Measurements from ENCODE around the gene FOXP1.

The FOXP1 gene

DNA sequence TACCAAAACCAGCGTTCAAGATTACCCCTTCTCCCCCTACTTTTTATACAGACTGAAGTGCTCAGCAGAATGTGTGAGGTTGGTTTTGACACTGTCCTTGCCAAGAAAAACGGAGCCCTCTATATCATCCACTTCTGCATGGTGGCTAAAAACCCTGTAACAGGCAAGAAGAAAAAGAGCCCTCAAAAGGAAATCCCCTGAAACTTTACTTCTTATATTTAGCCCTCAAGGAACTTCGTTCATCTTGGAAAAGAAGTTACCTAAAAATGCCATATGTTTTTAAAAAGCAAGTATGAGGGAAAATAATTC, 473.6 kb downstream of the FOXP1 start:
- no peak for DNase-seq

DNA sequence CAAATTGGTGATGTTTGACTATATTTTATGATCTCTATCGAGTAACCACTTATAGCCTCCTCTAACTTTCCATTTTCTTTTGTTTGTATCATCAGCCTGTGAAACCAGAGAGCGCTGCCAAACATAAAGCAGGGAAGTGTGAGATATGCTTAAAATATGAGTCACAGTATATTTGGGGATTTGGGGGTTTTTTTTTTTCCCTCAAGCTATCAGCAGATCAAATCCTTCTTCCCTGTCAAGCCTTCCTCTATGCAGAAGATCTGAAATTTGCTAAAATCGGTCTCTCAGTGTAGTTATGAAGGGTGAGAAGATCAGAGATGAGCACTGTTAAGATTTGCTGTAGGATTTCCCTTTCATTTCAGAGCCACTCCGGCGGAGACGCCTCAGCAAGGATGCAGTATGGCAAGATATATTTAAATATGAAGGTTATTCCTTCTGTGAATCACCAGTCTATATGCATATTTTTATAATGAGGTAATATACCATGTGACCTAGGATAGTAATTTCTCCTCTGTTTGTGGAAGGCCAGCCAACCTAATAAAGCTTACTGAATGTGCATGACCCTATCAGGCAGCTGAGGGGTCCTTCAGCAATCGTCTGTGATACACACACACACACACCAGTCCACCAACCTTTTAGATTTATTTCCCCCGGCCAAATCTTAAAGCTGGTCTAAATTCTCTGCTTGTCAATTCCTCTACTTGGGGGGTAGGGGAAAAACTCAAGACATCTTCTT, 474.1 kb downstream of the FOXP1 start:
- DNase-seq, result no peak

DNA sequence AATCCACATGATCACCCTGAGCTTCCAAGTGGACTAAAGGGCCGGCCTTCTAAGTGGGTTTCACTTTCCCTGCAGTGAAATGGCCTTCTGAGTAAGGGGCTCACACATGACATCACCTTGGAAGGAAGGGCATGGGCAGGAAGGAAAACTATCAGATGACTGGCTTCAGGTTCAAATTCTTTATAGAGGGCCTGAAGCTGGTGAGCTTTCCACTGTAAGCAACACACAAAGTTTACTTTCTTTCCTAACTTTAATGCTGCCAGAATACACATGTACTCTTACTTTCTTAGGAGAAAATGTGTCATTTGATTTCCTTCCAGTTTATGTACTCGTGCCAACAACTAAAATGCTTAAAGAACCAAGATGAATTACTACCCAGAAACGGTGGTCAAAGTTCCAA, 475.6 kb downstream of the FOXP1 start:
- DNase-seq, result no peak

DNA sequence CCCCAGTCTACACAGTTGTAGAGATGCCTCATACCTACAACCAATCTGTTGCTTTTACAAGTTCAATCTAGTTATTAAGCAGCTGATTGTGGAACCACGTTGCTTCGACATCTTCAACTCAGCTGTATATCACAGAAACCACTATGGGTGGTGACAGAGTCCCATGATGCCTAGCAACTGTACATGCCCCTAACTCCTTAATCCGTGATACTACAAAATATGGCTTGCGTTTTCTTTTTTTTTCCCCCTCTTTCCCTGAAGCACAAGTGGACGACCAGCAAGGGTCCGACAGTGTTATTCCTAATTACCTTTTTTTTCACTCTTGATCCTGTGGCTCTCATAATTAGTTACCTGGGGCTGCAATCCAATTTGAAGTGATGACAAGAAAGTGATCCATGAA, 478.6 kb downstream of the FOXP1 start:
- DNase-seq, result no peak

DNA sequence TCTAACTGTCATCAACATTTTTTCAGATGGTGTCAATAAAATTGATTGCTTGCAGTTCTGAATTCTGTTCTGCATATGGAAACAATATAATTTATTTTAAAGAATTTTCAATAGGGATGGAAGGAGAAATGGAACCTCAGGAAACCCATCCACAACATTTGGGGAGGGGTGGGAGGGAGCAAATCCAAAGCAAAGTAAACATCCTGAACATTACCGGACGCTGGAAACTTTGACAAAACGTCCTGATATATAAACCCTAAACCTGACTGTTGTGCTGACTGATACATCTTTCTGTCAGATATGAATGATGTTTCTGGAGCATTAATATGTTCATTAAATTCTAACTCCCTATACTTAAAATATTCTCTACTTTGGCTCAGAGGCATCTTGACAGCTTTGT, 479.0 kb downstream of the FOXP1 start:
- DNase-seq, result no peak

DNA sequence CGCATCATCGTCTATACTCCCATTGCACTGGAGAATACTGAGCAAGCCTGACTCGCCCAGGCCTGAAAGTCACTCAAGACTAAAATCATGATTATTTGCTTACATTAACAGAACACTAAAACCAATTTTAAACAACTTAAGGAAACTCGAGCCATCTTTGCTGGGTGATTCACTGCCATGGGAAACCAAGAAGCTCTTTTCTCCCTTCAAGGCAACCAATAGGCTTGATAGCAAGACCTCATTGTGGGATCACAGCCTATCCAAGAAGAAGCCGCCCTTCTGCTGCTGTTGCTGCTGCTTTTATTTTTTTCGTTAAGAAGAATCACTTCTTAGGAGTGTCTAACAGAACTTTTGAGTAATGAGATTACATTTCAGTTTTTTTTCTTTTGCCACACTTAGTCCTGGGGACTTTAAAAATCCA, 479.4 kb downstream of the FOXP1 start:
- peak; percentile 44 for DNase-seq

DNA sequence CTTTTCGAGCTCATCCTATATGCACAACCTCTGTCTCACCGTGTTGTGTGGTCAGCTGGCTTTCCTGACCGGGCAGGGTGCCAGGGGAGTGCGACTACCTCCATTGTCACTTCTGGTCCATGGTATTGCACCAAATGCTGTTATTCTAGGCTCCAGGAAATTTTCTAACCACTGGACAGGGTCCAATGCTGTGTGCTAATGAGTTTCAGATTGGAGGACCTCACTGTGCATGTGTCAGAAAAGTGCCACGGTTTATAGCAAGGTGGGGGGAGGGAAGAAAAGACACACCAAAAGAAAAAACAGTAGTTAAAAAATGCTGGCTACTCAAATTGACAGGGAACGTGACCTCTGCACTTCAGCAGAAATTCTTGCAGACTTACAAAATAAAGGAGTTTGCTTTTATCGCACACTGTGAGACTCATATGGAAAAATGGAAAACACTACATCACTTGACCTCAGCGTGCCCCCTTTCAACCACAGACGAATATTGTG, 480.1 kb downstream of the FOXP1 start:
- DNase-seq, result peak; percentile 71

DNA sequence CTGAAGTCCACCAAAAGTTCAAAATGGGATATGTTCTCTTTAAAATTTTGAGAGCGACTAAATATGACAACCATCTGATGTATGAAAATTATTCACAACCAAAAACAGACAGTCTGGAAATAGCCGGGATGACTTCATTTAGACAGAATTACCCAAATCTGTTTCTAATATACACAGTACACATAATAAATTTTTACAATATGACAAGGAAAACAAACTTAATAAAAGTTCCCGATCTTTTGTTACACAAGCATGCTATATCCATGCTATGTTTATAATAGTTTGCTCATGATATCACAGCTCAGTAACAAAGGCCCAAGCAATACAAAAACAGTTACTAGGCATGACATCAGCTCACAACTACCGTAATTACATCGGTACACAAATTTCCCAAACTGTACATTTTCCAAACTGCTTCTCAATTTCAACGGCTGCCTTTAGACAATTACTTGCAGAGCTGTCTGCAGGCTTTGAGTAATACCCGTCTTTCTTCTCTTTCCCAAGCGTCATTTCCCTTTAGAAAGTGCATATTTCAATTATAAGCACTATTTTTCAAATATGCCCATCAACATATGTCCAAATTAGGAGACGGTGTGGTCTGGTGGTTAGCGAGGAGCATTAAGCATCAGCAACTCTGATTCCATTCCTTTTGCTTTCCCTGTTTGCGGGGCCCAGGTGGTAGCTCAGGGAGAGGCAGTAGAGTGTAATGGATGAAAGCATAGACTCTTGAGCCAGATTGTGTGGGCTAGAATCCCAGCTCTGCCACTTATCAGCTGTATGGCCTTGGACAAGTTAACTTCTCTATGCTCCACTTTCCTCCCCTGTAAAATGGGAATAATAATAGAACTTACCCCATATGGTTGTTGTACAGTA, 481.2 kb downstream of the FOXP1 start:
- DNase-seq, result peak; percentile 49

DNA sequence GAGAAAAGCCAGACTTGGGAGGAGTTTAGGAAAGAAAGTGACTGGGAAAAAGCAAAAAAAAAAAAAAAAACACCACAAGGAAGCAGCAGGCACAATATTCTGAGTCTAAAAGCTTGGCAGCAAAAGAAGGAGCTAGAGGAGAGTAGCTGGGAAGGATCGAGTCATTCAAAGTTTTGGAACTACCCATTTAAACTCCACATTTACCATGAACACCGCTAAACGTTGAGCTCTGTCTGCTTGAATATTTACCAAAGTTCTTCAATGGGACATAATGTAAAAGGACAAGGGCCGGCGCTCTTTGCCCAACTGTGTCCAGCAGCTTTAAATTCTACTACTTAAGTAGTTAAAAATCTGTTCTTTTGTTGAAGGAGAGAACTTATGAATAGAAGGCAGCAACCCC, 481.9 kb downstream of the FOXP1 start:
- peak; percentile 41 for DNase-seq

DNA sequence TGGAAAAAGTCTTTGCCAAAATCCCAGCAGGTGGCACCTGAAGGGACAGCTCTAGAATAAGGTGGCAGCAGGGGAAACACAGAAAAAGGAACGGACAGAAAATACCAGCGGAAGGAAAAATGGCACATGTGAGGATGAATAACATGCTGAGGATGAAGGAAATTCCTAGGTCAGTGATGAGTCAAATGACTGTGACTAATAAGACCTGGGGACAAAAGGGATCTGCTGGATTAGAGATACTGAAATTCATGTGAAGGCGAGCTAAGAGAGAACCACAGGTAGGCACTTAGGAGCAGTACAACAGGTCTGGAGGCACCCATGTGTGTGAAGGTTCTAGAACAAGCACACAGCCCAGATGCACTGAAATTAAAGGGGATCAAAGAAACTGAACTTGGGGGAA, 482.5 kb downstream of the FOXP1 start:
- no peak for DNase-seq

DNA sequence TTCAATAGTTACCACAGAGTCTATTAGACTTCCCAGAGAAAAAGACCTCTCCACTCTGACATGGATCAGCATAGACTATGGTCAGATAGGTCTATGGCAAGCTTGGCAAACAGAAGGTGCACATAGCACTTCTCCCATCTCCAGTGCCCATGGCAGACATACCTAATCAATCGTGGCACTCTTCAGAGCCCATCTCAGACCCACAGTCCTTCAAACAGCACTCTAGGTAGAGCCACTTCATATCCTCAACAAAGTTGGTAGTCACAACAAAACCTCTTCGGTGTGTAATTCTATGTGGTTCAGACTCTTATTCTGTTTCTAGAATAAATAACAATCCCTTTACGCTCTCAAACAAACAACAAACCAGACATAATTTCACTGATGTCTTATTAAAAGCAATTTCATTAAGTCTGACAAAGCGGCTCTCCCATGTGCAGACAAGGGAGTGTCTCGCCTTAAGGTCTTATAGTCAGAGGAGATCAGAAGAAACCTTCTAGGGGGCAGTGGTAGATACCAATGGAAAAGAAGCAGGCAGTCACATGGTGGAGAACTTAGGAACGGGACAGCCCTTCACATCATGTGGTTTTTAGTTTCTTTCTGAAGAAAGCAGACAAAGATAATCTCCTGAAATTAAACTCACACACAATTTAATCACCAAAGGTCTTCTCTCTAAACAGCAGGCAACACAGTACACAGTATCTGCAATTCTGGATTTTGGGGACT, 483.4 kb downstream of the FOXP1 start:
- DNase-seq, result no peak

DNA sequence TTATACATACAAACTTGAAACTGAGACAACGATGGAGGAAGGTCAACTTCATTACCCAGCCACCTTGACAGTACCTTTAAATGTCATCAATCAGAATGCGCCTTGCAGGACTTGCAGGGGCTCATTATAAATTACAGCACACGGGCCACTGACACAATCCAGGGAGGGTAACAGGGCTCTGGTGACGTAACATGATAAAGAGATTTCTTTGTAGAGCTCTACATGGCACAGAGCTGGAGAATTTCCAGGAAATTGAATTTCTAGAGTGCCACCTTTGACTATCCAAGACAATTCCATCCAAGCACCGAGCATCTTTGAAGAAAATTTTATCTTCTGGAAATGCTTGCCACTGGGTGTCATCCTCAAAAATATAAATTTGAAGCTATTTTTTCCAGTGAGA, 486.0 kb downstream of the FOXP1 start:
- DNase-seq, result no peak

DNA sequence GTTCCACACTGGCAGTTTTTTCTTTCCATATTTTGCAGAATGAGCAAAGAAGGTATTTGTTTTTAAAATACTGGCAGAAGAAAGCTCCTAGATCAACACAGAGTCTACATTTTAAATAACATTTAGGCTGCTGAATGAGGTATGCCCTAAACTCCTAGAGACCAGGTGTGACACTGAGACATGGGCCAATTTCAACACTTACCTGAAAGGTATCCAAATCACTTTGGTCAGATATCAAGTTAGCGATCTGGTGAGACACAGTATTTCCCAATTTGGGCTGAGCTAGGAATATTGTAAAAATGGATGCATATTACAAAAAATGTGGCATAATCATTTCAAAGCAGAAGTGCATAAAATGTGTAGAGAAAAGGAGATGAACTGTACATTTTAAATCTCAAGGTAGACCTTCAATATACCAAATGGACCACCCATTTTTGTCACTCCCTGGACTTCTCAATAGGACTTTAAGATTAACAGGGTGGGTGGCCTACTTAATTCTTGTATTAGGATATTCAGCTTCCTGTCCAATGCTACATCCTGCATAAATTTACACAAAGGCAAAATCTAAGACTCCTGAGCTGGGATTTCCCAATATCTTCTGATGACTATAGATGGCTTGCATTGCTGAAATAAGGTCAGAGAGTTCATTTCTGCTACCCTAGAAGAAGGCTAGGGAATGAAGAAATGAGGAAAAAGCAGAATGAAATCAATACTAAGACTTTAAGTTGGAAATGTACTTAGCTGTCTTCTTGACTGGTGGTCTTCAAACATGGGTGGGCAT, 487.8 kb downstream of the FOXP1 start:
- DNase-seq, result no peak

DNA sequence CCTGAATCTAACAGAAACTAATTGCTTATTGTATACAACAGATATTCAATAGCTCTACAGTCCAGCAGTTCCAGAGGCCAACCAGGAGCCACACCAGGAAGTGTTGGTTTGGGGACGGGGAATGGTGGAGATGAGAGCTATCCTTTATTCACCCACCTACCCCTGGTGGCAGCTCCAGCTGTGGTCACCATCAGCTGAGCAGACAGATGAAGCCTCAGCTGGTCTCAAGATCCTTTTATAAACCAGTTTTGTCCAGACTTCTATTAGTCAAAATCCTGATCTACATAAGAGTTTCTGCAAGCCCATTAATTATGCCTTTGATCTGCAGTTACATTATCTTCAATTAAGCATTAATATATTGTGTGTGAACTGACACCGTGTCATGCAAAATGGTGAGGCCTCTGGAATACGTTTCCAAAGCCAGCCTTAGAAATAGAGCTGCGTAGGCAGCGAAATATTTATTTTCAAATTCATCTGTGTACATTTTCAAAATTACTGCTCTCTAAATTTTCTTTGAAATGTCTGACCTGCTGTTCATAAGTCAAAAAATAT, 488.8 kb downstream of the FOXP1 start:
- no peak for DNase-seq

DNA sequence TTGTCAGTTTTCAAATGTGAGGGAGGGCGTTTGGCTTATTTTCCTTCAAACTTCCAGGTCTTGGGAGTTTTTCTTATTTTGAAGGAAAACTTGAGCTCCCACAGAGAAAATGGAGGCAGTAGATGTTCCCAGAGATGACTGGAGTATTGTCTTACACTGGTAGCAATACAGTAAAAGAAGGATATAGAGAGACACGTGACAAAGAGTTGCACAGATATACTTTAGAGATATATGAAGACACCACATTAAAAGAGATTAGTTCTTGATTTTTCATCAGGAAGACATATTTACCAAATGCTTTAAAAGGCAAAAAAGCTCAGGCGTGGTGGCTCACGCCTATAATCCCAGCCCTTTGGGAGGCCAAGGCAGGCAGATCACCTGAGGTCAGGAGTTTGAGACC, 490.9 kb downstream of the FOXP1 start:
- no peak for DNase-seq

DNA sequence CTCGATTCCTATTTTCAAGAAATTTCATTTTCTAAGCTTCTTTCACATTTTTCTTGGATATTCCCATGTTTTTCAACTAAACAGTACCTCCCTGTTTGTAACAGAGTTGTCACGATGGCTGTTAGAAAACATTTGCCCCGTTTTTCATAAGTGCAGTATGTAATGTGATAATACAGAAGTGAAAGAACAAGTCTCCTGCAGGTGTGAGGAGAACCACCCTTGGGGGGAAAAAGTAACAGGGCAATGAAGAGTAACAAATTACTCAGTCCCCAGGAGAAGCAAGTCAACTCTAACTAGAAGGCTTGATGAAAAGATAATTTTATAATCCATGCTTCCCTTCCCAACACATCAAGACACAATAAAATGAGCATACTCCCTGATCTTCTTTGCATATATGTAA, 493.3 kb downstream of the FOXP1 start:
- no peak for DNase-seq

DNA sequence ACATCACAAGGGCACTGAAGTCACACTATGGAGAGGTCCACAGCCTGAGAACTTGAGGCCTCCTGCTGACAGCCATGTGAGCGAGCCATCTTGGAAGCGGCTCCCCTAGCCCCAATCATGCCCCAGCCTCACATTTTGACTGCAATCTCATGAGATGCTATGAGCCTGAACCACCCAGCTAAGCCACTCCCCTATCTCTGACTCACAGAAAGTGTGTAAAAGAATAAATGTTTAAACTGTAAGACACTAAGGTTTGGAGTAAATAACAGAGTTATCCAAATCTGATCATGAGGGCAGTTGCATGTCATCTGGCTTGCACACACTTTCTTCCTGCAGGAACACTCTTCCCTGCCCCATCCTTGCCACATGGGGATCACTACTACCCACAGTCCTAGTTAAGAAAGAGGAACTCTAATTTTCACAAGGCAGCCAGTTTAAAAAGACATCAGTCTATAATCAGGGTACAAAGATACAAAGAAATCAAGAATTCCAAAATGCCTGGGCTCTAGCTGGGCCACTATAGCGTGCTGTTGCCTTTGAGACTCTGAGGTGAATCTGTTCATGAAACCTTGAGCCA, 494.2 kb downstream of the FOXP1 start:
- DNase-seq, result no peak

DNA sequence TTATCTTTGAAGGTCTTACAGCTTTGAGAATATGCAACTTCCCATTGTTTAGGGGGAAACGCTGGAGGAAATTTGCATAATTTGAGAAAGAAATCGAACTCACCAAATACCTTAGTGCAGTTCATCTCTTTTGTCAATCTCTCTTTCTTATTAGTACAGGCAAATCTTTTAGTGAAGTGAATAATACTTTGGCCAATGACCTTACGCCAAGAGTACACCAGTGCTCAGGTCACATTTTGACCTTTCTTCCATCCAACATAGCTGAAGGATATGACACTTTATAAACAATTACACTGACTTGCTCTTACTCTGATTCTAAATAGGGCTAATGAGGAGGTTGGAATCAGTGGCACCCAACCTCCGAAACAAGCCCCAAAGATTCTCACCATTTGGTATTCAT, 494.8 kb downstream of the FOXP1 start:
- DNase-seq, result no peak

DNA sequence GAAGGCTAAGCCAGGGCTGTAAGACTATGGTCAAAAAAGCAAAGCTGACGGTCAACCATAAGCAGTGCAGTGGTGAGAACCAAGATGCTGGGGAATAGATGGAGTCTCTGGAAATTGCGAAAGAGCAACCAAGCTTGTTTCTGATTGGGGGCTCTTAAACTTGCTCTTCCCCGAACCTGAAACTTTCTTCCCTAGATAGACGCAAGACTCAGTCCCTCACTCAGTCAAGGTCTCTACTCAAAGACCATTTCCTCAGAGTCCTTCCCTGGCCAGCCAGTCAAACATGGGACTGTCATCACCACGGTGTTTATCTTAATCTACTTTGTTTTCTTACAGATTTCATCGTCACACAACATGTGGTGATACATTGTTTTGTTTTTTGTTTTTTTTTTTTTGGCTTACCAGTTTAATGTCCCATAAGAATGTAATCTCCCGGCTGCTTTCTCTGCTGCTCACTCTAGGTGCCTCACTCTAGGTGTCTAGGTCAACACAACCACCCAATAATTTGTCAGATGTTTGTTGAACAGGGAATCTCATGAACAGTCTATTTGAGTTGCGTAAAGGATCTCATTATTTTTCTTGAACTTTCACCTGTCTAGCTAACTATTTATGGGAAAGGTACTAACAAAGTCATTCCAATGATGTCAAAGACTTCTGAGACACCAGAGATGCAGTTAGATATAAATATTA, 495.4 kb downstream of the FOXP1 start:
- no peak for DNase-seq

DNA sequence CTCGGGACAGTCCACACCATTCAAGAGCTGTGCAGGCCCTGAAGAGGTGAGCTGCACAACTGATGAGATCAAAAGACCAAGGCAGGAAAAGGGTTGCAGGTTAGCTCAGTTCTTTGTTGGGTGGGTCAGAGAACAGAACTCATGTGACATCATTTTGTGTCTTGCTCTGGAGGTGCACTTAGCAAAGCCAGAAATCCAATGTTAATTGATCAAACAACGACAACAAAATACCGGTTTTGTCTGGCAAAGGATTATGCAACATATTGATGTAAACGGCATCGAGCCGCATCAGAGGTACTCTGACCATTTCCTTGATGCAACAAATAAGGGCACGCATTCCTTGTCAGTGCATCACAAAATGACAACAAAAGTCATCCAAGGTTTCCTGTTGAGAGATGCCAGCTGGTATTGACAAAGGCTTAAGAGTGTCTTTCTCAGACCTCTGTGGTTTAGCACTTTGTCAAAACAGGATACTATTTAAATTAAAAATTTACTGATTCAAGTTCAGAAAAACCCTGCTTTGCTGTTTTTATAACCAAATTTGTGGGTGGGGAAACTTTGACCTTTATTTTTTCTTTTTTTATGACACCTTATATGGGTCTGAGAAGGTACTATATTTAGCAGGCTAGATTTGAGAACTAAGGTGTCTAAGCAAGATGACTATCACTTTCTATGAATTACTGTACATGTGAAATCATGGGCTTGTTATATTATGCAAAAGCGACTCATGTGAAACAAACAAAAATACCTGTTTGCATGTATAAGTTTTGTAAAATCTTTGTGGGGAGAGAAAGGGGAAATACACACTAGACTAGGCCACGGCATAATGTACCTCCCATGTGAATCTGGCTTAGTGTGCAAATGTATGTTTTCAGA, 496.1 kb downstream of the FOXP1 start:
- DNase-seq, result no peak

DNA sequence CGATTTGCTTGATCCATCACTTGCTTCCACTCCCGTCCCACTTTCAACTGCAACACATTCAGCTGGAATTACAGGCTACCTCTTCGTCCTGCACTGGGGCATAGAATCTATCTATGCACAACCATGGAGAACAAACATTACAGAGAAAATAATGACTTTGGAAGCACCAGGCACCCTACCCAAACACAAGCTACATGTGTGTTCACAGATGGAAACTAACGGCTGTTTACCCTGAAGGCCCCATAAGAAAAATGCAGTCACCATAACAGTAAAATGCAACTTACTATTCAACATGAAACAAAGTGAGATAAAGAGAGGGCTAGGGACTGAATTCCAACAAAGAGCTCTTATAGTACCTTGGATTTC, 496.8 kb downstream of the FOXP1 start:
- no peak for DNase-seq

All from femur (tissue), 1 donor.